IPS-NIHi7 (cell line): ENCODE results near the gene HMGCS2.

ENCODE experiments used
- DNase-seq: peaks from one replicate; pipeline ENCODE4 v3.0.0; 2012; ENCODE audit warnings: mixed read lengths; ENCODE audit errors: extremely low spot score

The HMGCS2 gene

DNA sequence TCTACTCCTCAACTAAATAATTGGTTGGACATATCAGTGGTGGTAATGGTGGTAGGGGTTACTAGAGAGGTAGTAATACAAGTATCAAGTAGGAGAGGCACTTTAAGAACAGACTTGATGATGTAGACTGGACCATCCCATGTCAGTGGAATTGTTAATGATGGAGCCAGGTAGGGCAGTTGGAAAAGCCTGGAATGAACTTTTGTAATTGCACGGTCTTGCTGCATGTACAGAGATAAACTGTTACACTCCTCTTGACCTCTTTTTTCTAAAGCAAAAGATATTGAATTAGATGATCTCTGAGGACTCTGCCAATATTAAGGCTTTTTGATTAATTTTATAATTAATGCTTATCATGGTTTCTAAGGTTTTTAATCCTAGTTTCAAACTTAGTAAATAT, 5.8 kb downstream of the HMGCS2 start:
- DNase-seq: no peak

DNA sequence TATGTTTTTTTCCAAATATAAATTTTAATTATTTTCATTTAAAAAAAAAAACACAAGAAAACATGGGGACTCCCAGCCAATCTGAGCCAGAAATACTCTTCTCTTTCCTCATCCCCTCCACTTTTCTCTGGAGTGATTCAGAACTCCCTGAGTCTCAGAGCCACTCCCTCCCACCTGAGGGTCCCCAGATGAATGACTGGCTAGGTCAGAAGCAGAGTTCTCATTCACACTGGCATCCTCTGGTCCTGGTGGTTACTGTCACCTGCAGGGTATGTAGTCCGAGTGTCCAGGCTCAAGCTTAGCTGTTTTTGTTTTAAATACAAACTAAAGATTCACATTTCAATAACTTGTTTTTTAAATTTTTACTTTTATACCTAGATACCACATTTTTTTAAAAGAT, 6.3 kb downstream of the HMGCS2 start:
- no peak for DNase-seq

DNA sequence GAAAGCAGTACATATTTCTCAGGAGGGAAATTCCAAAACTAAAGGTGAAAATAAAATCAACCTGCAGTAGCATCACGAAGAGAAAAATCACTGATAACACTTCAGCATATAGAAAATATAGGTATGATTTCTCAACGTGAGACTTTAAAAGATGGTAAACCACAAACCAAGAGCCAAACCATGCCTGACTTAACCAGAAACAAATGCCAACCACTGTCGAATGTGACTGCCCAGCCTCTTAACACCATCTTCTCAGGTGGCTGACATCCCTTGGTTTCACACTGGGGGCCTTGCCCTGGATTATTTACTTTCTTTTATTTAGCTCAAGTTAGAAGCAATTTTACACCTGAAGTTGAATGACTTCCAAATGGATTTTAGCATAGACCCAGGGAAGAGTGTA, 10.1 kb downstream of the HMGCS2 start:
- DNase-seq: no peak

DNA sequence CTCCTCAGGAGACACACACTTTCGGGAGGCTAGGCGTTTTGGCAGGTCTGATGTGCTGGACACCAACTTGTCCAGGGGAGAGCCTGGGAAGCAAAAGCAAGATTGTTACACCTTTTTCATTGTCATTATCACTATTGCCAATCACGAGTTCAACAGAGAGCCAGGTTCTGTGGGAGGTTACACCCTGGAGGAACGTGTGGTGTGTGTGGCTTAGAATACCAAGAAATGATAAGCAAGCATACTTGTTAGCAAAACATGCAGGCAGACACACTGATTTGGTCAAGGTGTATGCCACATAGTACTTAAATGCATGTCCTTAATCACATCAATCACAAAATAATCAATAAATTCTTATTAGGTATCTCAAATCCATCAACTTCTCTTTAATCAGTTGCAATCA, 16.1 kb downstream of the HMGCS2 start:
- DNase-seq: no peak

DNA sequence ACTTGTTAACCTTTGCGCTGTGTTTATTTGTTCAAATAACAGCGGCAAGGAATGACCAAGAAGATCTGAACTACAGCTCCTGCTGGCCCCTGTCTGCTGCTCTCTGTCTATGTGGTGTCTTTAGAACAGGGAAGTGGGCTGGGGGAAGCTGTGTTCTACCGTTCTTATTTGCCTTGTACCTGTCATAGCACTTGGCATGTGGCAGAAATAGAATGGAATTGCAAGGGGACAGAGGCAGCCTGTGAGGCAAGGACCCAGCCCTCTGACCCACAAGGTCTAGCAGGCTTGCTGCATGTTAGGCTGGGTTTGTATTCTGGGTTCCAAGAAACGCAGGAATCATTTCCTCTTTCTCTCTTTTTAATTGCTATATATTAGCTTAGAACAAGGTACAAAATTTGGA, 20.7 kb downstream of the HMGCS2 start:
- no peak for DNase-seq

DNA sequence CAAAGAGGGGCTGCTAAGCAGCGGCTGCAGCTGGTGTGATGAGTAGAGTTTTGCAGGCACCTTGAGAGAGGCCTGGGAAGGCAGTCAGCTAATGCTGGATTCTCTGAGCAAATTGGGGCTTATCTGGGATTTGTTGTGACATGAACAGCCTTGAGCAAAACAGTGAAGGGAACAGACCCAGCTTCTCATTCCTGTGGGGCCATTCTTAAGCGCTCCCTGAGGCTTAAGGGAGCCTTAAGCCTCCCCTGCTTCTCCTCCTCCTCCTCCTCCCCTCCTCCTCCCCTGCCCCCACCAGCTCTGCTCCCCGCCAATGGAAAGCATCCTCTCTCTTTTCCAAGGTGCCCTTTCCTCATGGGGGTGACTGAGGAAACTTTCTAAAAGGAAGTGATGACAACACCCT, 21.3 kb downstream of the HMGCS2 start:
- no peak for DNase-seq

DNA sequence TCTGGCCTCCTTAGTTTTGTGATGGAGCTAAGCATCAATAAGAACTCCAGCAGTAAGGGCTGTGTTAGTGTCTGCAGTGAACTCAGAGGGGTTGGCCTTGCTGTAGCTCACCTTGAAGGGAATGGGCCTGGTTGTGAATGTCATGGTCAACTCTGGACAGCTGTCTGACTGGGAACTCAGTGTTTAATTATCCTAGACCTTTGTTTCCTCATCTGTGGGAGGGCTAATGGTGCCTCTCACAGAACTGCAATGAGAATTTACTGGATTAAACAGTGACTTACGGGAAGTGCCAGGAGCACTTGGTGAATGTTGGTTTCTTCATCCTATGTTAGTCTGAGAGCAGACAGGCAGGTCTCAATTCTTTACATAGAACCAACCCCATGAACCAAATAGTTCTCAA, 23.7 kb downstream of the HMGCS2 start:
- DNase-seq: no peak

DNA sequence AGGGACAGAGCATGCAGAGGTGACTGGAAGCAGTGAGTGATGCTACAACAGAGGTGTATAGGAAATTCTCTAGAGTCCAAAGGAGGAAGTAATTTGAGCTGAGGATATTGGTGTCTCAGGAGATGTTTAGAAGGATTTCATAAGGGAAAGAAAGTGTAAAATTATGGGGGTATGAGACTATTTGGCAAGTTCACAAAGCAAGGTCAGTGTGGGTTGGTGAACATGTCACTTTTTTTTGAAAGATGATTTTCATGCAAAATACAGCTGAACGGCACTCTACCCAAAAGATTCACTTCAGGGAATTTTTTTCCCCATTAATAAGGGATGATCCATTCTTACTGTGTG, 24.1 kb downstream of the HMGCS2 start:
- DNase-seq: no peak

DNA sequence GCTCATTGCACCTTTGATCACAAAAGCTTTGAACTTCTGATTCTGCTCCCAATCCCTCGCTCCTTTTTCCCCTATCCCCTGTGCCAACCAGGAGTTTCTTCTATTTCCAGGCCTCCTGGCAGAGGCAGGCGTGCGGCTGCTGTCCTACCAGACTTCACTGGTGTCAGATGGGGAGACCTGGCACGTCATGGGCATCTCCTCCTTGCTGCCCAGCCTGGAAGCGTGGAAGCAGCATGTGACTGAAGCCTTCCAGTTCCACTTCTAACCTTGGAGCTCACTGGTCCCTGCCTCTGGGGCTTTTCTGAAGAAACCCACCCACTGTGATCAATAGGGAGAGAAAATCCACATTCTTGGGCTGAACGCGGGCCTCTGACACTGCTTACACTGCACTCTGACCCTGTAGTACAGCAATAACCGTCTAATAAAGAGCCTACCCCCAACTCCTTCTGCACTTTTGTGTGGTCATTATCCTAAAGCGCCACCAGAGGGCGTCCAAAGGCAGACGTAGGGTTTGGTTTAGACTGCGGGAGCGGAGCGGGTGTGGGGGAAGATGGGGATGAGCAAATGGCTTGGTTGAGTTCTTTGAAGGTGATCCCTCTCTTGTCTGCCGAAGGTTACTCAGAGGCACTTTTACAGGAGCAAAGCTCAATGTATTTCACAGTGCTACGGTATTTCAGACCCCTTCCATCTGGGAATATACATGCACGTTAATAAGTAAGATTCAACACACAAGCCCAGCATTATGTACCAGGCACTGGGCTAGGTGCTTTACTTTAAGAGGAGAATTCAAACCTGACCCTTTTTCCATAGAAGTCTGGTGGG, 24.7 kb downstream of the HMGCS2 start:
- peak; percentile 85 for DNase-seq

DNA sequence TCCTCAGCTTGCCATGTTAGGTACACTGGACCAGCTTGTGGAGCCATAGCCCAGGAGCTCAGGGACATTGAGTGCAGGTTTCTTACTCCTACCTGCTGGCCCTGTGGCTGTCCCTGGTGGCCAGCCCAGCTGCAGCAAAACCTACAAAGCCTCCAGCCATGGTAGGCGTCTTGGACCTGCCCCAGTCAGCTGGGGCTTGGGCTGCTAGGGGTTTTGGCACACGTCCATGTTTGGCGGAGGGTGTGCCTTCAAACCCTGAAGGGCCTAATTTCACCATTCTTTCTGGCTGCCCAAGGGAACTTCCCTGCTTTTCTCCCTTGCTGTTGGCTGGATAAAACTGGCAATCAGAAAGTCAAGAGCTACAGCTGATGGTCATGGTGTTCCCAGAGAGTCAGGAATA, 25.4 kb downstream of the HMGCS2 start:
- no peak for DNase-seq

DNA sequence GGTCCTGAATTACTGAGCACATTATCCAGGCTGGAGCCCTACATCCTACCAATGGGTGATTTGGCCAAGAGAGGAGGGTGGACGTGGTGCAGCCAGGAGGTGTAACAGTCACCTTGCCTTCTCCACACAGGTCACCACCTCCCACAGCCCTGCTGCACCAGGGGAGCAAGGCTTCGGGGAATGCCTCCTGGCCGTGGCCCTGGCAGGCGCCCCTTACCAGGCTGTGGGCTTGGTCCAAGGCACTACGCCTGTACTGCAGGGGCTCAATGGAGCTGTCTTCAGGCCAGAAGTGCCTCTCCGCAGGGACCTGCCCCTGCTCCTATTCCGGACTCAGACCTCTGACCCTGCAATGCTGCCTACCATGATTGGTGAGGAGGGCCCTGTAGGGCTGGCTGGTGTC, 26.0 kb downstream of the HMGCS2 start:
- no peak for DNase-seq

DNA sequence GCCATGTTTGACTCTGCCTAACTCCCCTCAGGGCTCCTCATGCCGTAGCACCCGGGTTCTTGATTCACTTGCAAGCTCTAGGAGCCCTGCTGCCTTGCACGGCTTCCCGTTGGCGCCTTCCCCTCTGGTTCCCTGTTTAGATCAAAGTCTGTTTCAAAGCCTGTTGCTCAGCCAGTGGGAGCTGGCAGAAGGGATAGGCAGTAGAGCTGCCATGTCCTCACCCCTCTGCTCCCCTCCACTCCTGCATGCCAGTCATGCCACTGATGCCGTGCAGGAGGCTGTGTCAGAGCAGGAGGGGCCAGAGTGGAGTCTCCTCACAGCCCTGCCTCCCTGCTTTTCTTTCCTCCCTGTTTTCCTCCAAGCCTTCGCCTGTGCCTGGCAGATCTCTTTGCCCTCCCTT, 26.5 kb downstream of the HMGCS2 start:
- no peak for DNase-seq

DNA sequence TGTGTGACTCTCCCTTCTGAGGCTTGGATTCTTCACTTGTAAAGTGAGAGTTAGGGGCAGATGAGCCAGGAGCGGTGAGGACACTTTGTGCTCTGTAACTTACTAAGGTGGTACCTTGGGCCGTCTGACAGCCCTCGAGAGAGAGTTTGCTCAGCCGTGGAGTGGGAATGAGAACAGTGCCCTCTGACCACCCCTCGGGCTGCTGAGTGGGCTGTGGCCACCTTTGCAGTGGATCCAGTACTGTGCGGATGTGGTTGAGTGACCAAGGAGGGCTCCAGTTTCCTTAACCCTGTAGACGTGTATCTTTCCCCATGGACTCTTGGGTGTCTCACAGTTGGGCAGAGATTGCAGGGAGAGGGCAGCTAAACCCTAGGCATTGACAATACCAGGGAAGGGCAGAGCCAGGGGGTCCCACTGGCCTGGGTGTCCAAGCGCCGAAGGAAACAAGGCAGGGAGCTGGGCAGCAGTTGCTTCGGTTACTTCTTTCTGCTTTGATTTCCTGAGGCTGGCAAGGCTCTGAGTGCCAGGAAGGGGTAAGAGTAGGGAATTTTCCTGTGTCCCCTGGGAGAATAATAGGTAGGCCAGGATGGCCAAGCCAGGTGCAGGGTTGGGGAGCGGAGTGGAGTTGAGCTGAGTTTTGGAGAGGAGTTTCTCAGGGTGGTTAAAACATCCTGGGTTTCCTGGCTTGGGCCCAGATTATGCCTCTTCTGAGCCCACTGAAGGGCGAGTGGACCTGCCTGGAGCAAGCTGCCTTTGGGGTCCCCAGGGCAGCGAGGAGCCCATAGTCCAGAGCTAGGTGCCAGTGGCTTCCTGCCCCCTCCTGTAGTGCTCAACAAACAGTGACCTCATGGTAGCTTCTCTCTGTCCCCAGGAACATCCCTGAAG, 27.6 kb downstream of the HMGCS2 start:
- DNase-seq: no peak

DNA sequence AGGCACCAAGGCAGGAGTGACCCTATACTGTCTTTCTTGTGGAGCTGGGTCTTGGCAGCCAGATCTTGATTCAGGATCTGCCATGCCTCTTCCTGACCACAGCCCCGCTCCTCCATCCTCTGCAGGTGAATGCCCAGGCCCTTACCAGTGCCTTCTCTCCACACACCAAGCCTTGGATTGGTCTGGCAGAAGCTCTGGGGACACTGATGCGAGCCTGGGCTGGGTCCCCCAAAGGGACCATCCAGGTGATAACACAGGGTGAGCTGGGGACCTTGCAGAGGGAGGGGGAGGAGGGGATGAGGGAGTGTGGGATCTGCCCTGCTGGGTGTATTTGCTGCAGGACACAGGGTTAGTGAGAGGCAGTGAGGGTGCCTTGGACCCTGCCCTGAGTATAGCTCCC, 28.4 kb downstream of the HMGCS2 start:
- no peak for DNase-seq

DNA sequence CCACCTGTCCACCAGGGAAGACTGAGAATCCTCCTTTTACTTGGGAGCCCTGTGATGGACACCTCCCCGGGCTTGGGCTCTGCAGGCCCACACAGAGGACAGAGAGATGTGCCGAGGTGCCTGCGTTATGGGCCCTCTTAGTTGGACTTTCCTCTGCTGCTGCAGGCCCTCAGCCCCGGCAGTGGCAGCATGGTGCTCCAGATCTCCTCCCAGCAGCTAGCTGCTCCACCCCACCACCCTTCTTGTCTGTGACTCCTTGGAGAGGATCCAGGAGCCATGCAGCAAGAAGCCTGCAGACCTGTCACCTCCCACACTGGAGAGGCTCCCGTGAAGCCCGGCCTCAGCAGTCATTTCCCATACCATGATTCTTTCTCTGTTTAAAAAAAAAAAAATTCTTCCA, 29.6 kb downstream of the HMGCS2 start:
- no peak for DNase-seq

DNA sequence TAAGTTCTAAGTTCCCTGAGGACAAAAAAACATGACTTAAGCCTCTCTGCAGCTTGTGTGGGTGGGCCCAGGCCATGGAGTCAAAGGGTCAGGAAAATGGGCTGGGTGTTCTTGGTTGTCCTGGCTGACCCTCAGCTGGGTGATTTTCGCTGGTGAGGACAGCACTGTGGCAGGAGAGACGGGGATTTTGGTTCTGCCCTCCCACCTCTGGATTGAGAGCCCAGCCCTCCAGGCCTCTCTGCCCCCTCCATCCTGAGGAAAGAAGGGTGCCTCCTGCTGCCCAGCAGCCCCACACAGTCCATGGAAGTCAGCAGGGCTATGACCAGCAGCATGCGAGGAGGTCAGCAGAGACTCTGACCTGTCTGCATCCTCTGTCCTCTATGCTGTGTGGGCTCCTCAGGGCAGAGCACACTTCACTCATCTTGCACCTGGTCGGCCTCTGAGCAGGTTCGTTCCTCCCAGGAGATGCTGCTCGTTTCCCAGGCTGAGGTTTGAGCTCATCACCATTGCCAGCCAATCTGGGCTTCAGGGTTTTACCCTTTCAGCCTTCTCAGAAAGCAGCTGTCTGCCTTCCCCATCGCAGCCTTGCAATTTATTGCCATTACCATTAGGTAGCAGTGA, 30.5 kb downstream of the HMGCS2 start:
- DNase-seq: no peak

DNA sequence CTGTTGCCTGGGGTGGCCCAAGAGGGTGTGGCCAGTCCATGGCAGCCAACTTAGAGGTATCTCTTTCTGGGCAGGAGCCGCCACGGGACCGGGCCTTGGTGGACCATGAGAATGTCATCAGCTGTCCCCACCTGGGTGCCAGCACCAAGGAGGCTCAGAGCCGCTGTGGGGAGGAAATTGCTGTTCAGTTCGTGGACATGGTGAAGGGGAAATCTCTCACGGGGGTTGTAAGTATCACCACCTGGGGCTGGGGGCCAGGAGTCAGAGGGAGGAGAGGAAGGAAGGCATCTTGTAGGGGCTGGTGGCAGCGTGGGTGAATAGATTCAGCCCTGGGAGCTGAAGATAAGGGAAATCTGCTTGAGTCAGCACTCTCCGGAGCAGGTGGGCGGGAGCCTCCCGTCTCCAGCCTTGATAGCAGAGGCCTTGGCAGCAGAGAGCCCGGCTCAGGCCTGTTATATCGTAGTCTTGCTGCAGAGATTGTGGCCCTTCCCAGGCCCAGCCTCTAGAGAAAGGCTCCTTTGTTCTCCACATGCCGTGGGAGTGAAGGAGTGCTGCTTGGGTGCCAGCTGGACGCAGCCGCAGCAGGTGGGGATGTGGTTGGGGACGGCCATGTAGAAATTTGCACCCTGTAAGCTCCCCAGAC, 31.5 kb downstream of the HMGCS2 start:
- no peak for DNase-seq

DNA sequence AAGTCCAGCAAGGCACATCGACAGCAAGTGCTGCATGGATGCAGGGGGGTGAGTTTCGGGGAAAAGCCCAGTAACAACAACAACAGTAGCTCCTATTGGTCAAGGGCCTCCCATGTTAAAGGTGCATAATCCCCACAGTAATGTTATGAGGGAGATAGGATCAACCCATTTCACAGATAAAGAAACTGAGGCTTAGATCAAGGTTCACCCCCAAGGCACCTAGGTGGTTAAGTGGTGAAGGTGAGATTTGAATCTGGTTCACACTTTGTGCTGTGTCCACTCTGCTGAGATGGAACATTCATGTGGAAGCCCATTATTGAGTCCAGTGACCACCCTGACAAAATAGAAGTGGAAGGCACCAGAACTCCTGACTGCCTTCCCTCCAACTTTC, 32.1 kb downstream of the HMGCS2 start:
- no peak for DNase-seq

DNA sequence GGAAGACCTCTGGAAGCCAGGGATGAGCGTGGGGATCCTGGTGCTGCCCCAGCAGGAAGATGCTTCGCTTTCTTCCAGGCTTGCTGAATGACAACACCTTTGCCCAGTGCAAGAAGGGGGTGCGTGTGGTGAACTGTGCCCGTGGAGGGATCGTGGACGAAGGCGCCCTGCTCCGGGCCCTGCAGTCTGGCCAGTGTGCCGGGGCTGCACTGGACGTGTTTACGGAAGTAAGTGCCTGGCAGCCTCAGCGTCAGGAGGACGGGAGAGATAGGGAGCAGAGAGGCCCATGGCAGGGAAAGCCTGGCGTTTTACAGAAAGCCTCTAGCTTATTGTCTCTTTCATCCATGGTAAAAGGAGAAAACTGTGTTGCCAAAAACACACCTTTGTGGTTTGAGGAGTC, 33.5 kb downstream of the HMGCS2 start:
- DNase-seq: no peak

DNA sequence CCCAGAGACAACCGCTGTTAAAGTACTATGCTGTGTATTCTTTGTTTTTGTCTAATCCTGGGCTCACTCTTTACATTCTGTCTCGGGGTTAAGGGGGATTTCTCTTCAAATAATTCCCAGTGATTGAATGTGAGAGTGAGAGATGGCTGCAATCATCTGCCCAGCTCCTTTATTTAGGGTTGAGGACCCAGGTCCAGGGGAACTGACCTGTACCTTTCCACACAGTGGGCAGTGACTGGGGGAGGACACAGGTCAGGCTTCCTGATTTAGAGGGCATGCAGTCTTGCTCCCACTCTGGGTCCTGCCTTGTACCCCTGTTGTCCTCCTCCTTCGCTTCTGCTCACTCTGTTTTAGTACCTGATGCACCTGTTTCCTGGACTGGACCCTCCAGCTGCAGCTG, 35.0 kb downstream of the HMGCS2 start:
- no peak for DNase-seq

DNA sequence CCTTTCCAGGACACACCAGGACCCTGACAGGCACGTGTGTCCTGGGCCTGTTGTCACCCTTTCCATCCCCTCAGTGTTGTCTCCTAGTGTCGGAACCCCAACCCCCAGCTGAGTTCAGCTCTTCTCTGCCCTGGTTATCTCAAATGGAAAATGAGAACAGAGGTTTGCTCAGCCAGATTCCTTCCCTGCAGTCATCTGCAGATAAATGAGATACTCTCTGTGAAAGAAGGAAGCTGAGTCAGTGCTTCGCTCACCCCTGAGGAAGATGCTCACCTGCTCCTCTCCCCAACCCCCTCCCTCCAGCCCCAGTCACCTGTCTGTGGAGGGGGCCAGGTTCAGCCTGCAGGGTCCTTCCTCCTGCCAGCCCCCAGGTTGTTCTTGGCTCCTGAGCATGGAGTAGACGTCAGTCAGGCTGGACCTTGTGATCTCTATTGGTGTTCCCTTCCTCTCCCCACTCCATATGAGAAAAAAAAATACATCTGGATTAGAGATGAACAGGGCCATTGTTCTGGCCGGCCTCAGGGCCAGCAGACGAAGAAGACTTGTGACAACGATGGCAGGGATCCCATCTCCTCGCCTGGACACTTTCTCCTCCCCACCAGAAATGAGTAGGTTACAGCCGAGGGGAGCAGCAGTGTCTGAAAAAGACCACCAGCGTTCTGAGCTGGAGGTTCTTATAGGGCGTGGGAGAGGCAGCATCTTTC, 36.1 kb downstream of the HMGCS2 start:
- no peak for DNase-seq
